Adrenal gland (tissue), 12 donors: ENCODE data around the gene THSD7B. TPM values are rescaled to one million over a fixed set of nuclear protein-coding genes. Genes with fewer than 3 reads are reported as not detected.

Experiments
- DNase-seq, 7 donors: peaks; one replicate each; pipeline ENCODE4 v3.0.0-alpha.2; 2019 to 2020
- H3K27ac ChIP-seq, 5 donors: fragments of 200-600 bp; sonication (generic) in 4 of 5; 1 replicate in 3 of 5; 2 replicates in 2 of 5; pipeline versions ENCODE4 v1.5.1 to v1.8.0; 2016 to 2020; ENCODE audit warnings: mild to moderate bottlenecking in 1 of 5
- H3K27me3 ChIP-seq: fragments of 200-600 bp; 2 replicates; pipeline ENCODE4 v1.8.0; 2021
- H3K36me3 ChIP-seq, 2 donors: fragments of 200-600 bp; replicated peaks in 1 of 2; 1 replicate in 1 of 2; 2 replicates in 1 of 2; pipeline versions ENCODE4 v1.5.1 to v1.8.0; 2018 to 2022
- H3K4me1 ChIP-seq, 2 donors: fragments of 200-600 bp; replicated peaks in 1 of 2; 1 replicate in 1 of 2; 2 replicates in 1 of 2; pipeline versions ENCODE4 v1.5.1 to v1.8.0; 2018 to 2021
- H3K4me3 ChIP-seq, 4 donors: fragments of 200-600 bp; sonication (generic) in 3 of 4; one replicate each; pipeline ENCODE4 v1.5.1; 2016 to 2018
- H3K9me3 ChIP-seq, 3 donors: fragments of 200-600 bp; sonication (generic) in 1 of 3; replicated peaks in 1 of 3; 1 replicate in 2 of 3; 2 replicates in 1 of 3; pipeline versions ENCODE4 v1.5.1 to v1.8.0; 2016 to 2021
- POLR2A ChIP-seq, 2 donors: fragments of 450-650 bp; IDR thresholded peaks; one replicate each; pipeline ENCODE4 v1.6.1; 2017; ENCODE audit warnings: antibody characterized with exemption in 2 of 2, mild to moderate bottlenecking in 2 of 2, moderate library complexity in 1 of 2
- WGBS, 4 donors: extraction: QIAGEN DNeasy Blood & Tissue Kit in 2 of 4; methylation state at CpG; one replicate each; pipeline versions ENCODE4 v1.1.5 to v1.1.7; 2013 to 2017; 5-methylcytosine and 5-hydroxymethylcytosine counted together
- intact Hi-C, 2 donors: fragments of 100-400 bp; cut with DNase I; formaldehyde crosslinking; loops; one replicate each; pipeline versions ENCODE4 v1.14.1 to v1.15.0; 2022 to 2023
- polyA plus RNA-seq, 3 donors: library from polyadenylated mRNA; stranded (reverse); fragments of 200-250 nt in 2 of 3; fragments of 350-450 nt in 1 of 3; fragmentation: Illumina TruSeq in 1 of 3; extraction: RNeasy Lipid Tissue Mini Kit (QIAGEN cat#74804) in 1 of 3; gene quantifications; one replicate each; pipeline ENCODE4 v1.2.3, GENCODE V29; 2013 to 2014
- total RNA-seq, 9 donors: library from RNA; depleted of rRNA in 4 of 9; stranded (reverse); fragments of >200 nt in 4 of 9; fragments of 120-200 nt in 1 of 9; fragmentation: NEBNext Ultra II Directional in 1 of 9; extraction: Animal tissue kit (Norgen Biotek cat#: 25700) in 1 of 9; gene quantifications; one replicate each; pipeline versions ENCODE4 v1.1.0 to v1.2.4, GENCODE V29; 2013 to 2023
- TF ChIP-seq, protein P1 (sequence below), 6 experiments: fragments of 450-650 bp in 4 of 6; fragments of 200-600 bp in 2 of 6; sonication (generic) in 1 of 6; IDR thresholded peaks; 1 replicate in 5 of 6; 2 replicates in 1 of 6; pipeline versions ENCODE4 v1.5.1 to v1.8.0; 2016 to 2021; ENCODE audit warnings: antibody characterized with exemption in 6 of 6, mild to moderate bottlenecking in 2 of 6, moderate library complexity in 1 of 6
- donor health status: healthy with polysubstance abuse.
- donor health status: Bipolar disorder and iron deficiency.
- donor health status: DM: yes; HTN: yes; CAD: no.
- donor health status: DM: no; HTN: no; CAD: no.
- donor health status: DM: no; HTN: no; CAD: no.
- donor health status: DM: yes; HTN: yes; CAD: no.

Gene THSD7B
- total and polyA plus RNA-seq, 12 donors = under 0.01 to 0.44 (median 0.12) TPM; not detected in 4

DNA sequence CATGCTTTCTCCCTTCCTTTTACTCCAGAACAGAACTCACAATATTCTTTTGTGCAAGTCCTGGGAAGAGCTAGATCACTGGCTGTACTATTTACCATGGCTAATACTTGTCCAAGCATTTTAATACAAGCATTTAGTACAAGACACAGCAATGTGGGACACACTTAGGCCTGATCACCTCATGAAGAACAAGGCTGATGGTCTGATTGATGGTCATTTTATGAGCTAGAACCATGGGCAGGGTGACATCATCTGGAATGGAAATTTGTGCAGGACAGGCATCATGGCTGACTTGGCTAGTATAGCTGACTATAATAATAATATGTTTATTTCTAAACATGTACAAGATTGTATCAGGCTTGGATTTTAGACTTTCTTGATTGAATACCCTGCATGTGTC lies 824.8 kb downstream of the THSD7B start:
- TF ChIP-seq, protein P1, sequence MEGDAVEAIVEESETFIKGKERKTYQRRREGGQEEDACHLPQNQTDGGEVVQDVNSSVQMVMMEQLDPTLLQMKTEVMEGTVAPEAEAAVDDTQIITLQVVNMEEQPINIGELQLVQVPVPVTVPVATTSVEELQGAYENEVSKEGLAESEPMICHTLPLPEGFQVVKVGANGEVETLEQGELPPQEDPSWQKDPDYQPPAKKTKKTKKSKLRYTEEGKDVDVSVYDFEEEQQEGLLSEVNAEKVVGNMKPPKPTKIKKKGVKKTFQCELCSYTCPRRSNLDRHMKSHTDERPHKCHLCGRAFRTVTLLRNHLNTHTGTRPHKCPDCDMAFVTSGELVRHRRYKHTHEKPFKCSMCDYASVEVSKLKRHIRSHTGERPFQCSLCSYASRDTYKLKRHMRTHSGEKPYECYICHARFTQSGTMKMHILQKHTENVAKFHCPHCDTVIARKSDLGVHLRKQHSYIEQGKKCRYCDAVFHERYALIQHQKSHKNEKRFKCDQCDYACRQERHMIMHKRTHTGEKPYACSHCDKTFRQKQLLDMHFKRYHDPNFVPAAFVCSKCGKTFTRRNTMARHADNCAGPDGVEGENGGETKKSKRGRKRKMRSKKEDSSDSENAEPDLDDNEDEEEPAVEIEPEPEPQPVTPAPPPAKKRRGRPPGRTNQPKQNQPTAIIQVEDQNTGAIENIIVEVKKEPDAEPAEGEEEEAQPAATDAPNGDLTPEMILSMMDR (IDR thresholded peaks at IDR 0.05) = no peak
- TF ChIP-seq POLR2A (IDR thresholded peaks at IDR 0.05) = no peak
- intact Hi-C loops = no loop called here
- Histone ChIP-seq H3K27me3 (no peaks in the 10 kb centered on the region), H3K27ac (no peak overlapping the region), H3K4me3 (no peak overlapping the region), H3K4me1 (no peaks in the 10 kb centered on the region), H3K9me3 (no peaks in the 10 kb centered on the region), H3K36me3 (no peaks in the 10 kb centered on the region)
- DNase-seq = no peak

DNA sequence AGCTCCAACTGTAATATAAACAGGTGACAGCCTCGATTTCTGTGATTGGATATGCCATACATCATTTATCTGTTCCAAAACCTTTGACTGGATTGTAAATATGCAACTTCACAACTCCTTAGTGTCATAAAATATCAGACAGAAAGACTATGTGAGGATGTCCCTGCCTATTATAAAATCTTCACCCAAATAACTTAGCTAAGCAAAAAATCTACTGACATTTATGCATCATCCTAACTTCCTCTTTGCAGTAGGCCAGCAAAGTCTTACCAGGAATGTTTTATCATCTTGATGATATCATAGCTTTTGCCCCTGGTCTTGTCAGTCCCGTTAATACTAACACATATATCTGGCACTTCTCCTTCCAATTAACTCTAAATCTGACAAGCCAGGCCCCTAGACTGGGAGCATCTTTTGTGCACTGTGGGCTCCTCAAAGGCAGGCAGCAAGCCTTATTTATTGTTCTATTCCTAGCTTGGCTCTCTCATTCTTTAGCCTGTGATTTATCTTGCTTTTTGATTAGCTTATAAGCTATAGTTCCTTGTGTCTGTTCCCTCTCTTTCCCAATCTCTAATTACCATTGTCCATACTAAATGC lies 842.5 kb downstream of the THSD7B start:
- no peaks in the 10 kb centered on the region for H3K36me3 ChIP-seq
- DNase-seq = no peak
- no peaks in the 10 kb centered on the region for H3K9me3 ChIP-seq
- H3K27me3 ChIP-seq = no peaks in the 10 kb centered on the region
- intact Hi-C loops = no loop called here
- 36 to 43% (median 38%) methylated on average over 2 of the region's 2 CpGs for WGBS, 4 donors
- no peak overlapping the region for H3K4me3 ChIP-seq
- no peak overlapping the region for H3K27ac ChIP-seq
- H3K4me1 ChIP-seq = no peaks in the 10 kb centered on the region
- no peak for TF ChIP-seq POLR2A (IDR thresholded peaks at IDR 0.05)
- TF ChIP-seq, protein P1 (IDR thresholded peaks at IDR 0.05) = no peak

DNA sequence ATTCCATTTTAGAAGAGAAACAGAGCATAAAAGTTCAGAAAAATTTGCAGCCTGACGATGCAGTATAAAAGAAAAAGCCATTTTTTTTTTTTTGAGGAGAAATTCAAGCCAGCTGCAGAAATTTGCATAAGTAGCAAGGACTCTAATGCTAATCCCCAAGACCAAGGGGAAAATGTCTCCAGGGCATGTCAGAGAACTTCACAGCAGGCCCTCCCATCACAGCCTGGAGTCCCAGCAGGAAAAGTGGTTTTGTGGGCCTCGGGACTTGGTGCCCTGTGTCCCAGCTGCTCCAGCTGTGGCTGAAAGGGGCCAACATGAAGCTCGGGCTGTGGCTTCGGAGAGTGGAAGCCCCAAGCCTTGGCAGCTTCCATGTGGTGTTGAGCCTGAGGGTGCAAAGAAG lies 873.6 kb downstream of the THSD7B start:
- no peaks in the 10 kb centered on the region for H3K9me3 ChIP-seq
- intact Hi-C loops = no loop called here
- no peaks in the 10 kb centered on the region for H3K36me3 ChIP-seq
- TF ChIP-seq, protein P1 (IDR thresholded peaks at IDR 0.05) = no peak
- no peak for TF ChIP-seq POLR2A (IDR thresholded peaks at IDR 0.05)
- DNase-seq = no peak
- WGBS, 4 donors = 70 to 77% (median 74%) methylated on average over 1 to 4 of the region's 4 CpGs
- H3K4me1 ChIP-seq = no peaks in the 10 kb centered on the region
- H3K27ac ChIP-seq = no peak overlapping the region
- H3K27me3 ChIP-seq = no peaks in the 10 kb centered on the region
- no peak overlapping the region for H3K4me3 ChIP-seq

DNA sequence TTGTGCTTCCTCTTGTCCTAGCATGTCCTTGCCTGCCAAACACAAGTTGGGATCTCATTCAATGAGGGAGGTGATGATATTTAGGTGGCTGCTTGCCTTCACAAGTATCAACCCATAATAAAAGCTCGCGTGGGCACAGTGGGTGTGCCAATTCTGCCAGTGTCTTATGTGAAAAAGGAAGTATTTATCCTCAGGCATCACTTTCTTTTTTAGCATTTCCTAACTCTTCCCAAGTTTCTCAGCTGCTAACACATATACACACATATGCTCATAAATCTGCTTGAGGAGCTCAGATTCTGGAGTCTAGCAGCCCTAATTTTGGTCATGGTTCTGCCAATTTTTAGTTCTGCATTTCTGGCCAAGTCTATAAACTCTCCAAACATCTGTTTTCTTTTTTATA lies 879.4 kb downstream of the THSD7B start:
- no peak overlapping the region for H3K27ac ChIP-seq
- H3K4me1 ChIP-seq = no peaks in the 10 kb centered on the region
- no peaks in the 10 kb centered on the region for H3K27me3 ChIP-seq
- 63 to 92% (median 76%) methylated on average over 2 of the region's 2 CpGs for WGBS, 4 donors
- no peaks in the 10 kb centered on the region for H3K36me3 ChIP-seq
- intact Hi-C loops = no loop called here
- no peak overlapping the region for H3K4me3 ChIP-seq
- H3K9me3 ChIP-seq = no peaks in the 10 kb centered on the region
- no peak for DNase-seq
- no peak for TF ChIP-seq POLR2A (IDR thresholded peaks at IDR 0.05)
- TF ChIP-seq, protein P1 (IDR thresholded peaks at IDR 0.05) = no peak
